ENCODE results near the gene RUFY4. TPM values are rescaled to one million over a fixed set of nuclear protein-coding genes. Genes with fewer than 3 reads are reported as not detected.

Gene RUFY4
- polyA plus RNA-seq, 2 of the 4 experiments (the other 2 are of a cell fraction), result 0.04 TPM; not detected in 1

- Histone ChIP-seq H3K4me1 (no peaks in the 10 kb centered on the region), H3K9me3 (peaks cover 25% of the 10 kb centered on the region), H3K4me3 (no peak overlapping the region), H3K4me2 (no peak overlapping the region), H3K27ac (no peak overlapping the region)
- TF ChIP-seq HMGXB4 (CRISPR knock-in tag; IDR thresholded peaks at IDR 0.05; ENCODE audit: borderline replicate concordance), result no peak
- TF ChIP-seq TP53 (CRISPR knock-in tag; IDR thresholded peaks at IDR 0.05), result no peak
- TF ChIP-seq FOSB (CRISPR knock-in tag; IDR thresholded peaks at IDR 0.05), result no peak
- no peak for TF ChIP-seq ESRRA (IDR thresholded peaks at IDR 0.05; ENCODE audit: borderline replicate concordance, low read length)
- TF ChIP-seq NR3C1 (IDR thresholded peaks at IDR 0.05), result no peak
- TF ChIP-seq NPAS2 (CRISPR knock-in tag; IDR thresholded peaks at IDR 0.05; ENCODE audit: borderline replicate concordance), result no peak
- TF ChIP-seq RAD21 (conservative IDR thresholded peaks at IDR 0.05 in 1 of 2, IDR thresholded peaks at IDR 0.05 in 1 of 2), result no peak
- no peak for TF ChIP-seq HEYL (CRISPR knock-in tag; IDR thresholded peaks at IDR 0.05)
- no peak for TF ChIP-seq RARB (CRISPR knock-in tag; IDR thresholded peaks at IDR 0.05)
- TF ChIP-seq HOXB13 (CRISPR knock-in tag; IDR thresholded peaks at IDR 0.05; ENCODE audit: low read depth), result no peak
- TF ChIP-seq CBX8 (IDR thresholded peaks at IDR 0.05), result no peak
- no peak for TF ChIP-seq ZSCAN20 (CRISPR knock-in tag; IDR thresholded peaks at IDR 0.05)
- no peak for TF ChIP-seq PBX3 (IDR thresholded peaks at IDR 0.05)
- no peak for TF ChIP-seq ELK1 (IDR thresholded peaks at IDR 0.05; ENCODE audit: low read depth, low read length)
- 64% methylated on average over 14 of the region's 14 CpGs for WGBS (ENCODE audit: missing lambda C conversion rate)
- ATAC-seq (peak in 1 of 2 experiments; percentile 49; a peak in 2 of 6 replicates), DNase-seq (ENCODE audit: low read depth in 1 of 2, low spot score in 1 of 2) (no peak), FAIRE-seq (no peak)
- POLR2A ChIA-PET, result no interaction called here
- CTCF ChIA-PET, result interaction anchor here (1.2 kb wide), 1 partner anchor 9 kb away, joined by 3 read pairs; no protein-coding TSS in a partner anchor
Measured at GRCh38 chr2:218082586-218083351, 13.7 kb downstream of the RUFY4 start.

- ATAC-seq, result no peak
- TF ChIP-seq NFE2L2 (conservative IDR thresholded peaks at IDR 0.05; ENCODE audit: low read length) (no peak), ESRRA (IDR thresholded peaks at IDR 0.05; ENCODE audit: borderline replicate concordance, low read length) (no peak), POLR2A (IDR thresholded peaks at IDR 0.05; ENCODE audit: low read length) (no peak), MYC (IDR thresholded peaks at IDR 0.05; ENCODE audit: borderline replicate concordance, low read length) (no peak), CEBPB (IDR thresholded peaks at IDR 0.05) (no peak), E2F6 (IDR thresholded peaks at IDR 0.05; ENCODE audit: borderline replicate concordance, low read depth) (no peak), CBX2 (IDR thresholded peaks at IDR 0.05; ENCODE audit: borderline replicate concordance, low read depth) (no peak), KDM5A (IDR thresholded peaks at IDR 0.05) (no peak), HOXB13 (CRISPR knock-in tag; IDR thresholded peaks at IDR 0.05; ENCODE audit: low read depth) (no peak), ELK1 (IDR thresholded peaks at IDR 0.05; ENCODE audit: low read depth, low read length) (no peak), HOXA7 (CRISPR knock-in tag; IDR thresholded peaks at IDR 0.05) (no peak), HOXB5 (CRISPR knock-in tag; IDR thresholded peaks at IDR 0.05) (no peak), ZSCAN20 (CRISPR knock-in tag; IDR thresholded peaks at IDR 0.05) (no peak), SMC3 (IDR thresholded peaks at IDR 0.05) (no peak), CHD2 (IDR thresholded peaks at IDR 0.05; ENCODE audit: low read length, partially characterized antibody) (no peak), BHLHE40 (IDR thresholded peaks at IDR 0.05; ENCODE audit: low read depth, low read length) (no peak), PHF8 (IDR thresholded peaks at IDR 0.05; ENCODE audit: borderline replicate concordance, low read depth) (no peak), PBX3 (IDR thresholded peaks at IDR 0.05) (no peak), EHF (CRISPR knock-in tag; IDR thresholded peaks at IDR 0.05) (no peak), HEYL (CRISPR knock-in tag; IDR thresholded peaks at IDR 0.05) (no peak)
- no peak overlapping the region for H3K4me3 ChIP-seq
- peaks cover 26% of the 10 kb centered on the region for H3K9me3 ChIP-seq
- H3K4me2 ChIP-seq, result no peak overlapping the region
- DNase-seq (ENCODE audit: low read depth in 1 of 2, low spot score in 1 of 2), result no peak
- 54% methylated on average over 3 of the region's 3 CpGs for WGBS (ENCODE audit: missing lambda C conversion rate)
- no peaks in the 10 kb centered on the region for H3K4me1 ChIP-seq
- no peak for FAIRE-seq
- CTCF ChIA-PET, result interaction anchor here (1.2 kb wide), 1 partner anchor 9 kb away, joined by 3 read pairs; no protein-coding TSS in a partner anchor
- H3K27ac ChIP-seq, result no peak overlapping the region
- POLR2A ChIA-PET, result no interaction called here
Measured at GRCh38 chr2:218083352-218083676, 14.3 kb downstream of the RUFY4 start.

Measured in A549 (cell line).